Right lobe of liver (tissue), 6 donors: ENCODE measurements around the gene BANP. TPM values are rescaled to one million over a fixed set of nuclear protein-coding genes. Genes with fewer than 3 reads are reported as not detected.

ENCODE experiments used
- ATAC-seq, 4 donors: fragments of 200-7000 bp; cut with Tn5 transposase; one replicate each; pipeline ENCODE4 v1.9.1; 2020; ENCODE audit warnings: mild to moderate bottlenecking in 4 of 4, moderate library complexity in 4 of 4
- DNase-seq, 3 donors: peaks; one replicate each; pipeline ENCODE4 v3.0.0-alpha.2; 2020
- H3K27ac ChIP-seq, 3 donors: fragments of 200-600 bp; one replicate each; pipeline ENCODE4 v1.8.0; 2022
- H3K27me3 ChIP-seq, 2 donors: fragments of 200-600 bp; one replicate each; pipeline ENCODE4 v1.8.0; 2022
- H3K36me3 ChIP-seq, 4 donors: fragments of 200-600 bp; sonication (generic) in 1 of 4; one replicate each; pipeline versions ENCODE4 v1.5.1 to v1.8.0; 2017 to 2022; ENCODE audit warnings: control low read depth in 1 of 4
- H3K4me1 ChIP-seq, 4 donors: fragments of 200-600 bp; sonication (generic) in 1 of 4; one replicate each; pipeline versions ENCODE4 v1.5.1 to v1.8.0; 2017 to 2022; ENCODE audit warnings: control low read depth in 1 of 4
- H3K4me3 ChIP-seq, 3 donors: fragments of 200-600 bp; one replicate each; pipeline ENCODE4 v1.8.0; 2022
- H3K9me3 ChIP-seq, 4 donors: fragments of 200-600 bp; sonication (generic) in 1 of 4; one replicate each; pipeline versions ENCODE4 v1.5.1 to v1.8.0; 2017 to 2022; ENCODE audit warnings: control low read depth in 1 of 4
- CTCF ChIP-seq, 4 donors: fragments of 200-600 bp in 3 of 4; fragments of 450-650 bp in 1 of 4; IDR thresholded peaks; one replicate each; pipeline versions ENCODE4 v1.5.1 to v1.8.0; 2016 to 2022; ENCODE audit warnings: antibody characterized with exemption in 4 of 4, mild to moderate bottlenecking in 2 of 4
- POLR2A ChIP-seq: fragments of 450-650 bp; IDR thresholded peaks from one replicate; pipeline ENCODE4 v1.6.1; 2017; ENCODE audit warnings: antibody characterized with exemption, mild to moderate bottlenecking
- WGBS: methylation state at CpG from one replicate; pipeline ENCODE4 v1.1.6; 2018; ENCODE audit warnings: low coverage, low lambda C conversion rate; ENCODE audit not compliant: insufficient coverage; ENCODE audit errors: missing lambda C conversion rate; 5-methylcytosine and 5-hydroxymethylcytosine counted together
- intact Hi-C, 2 donors: fragments of 100-400 bp; cut with DNase I; formaldehyde crosslinking; loops; one replicate each; pipeline versions ENCODE4 v1.11.2 to v1.14.1; 2022
- total RNA-seq, 6 experiments: library from RNA; depleted of rRNA in 2 of 6; stranded (reverse); fragments of >200 nt in 2 of 6; fragmentation: NEBNext Ultra II Directional in 3 of 6; extraction: Animal tissue kit (Norgen Biotek cat#: 25700) in 3 of 6; gene quantifications; one replicate each; pipeline versions ENCODE4 v1.1.0 to v1.2.4, GENCODE V29; 2016 to 2023
- donor health status: DM: no; HTN: yes; CAD: no.
- donor health status: DM: no; HTN: no; CAD: no.
- donor health status: DM: no; HTN: no; CAD: no.
- donor health status: DM: no; HTN: yes; CAD: no.
- donor health status: DM: no; HTN: yes; CAD: no.

Gene BANP
- total RNA-seq, 6 experiments from 2014 or later = 11.2 to 20.7 (median 18.8) TPM

- intact Hi-C loops = no loop called here
- DNase-seq (no peak), ATAC-seq (no peak)
- Histone ChIP-seq H3K4me1 (peaks cover 0 to 19% (median 12%) of the 10 kb centered on the region in 4 donors), H3K9me3 (no peaks in the 10 kb centered on the region), H3K27me3 (no peaks in the 10 kb centered on the region), H3K36me3 (peaks cover 0 to 10% (median 3%) of the 10 kb centered on the region in 4 donors), H3K4me3 (no peak overlapping the region), H3K27ac (no peak overlapping the region)
- 75% methylated on average over 1 of the region's 10 CpGs for WGBS
- no peak for TF ChIP-seq POLR2A
- TF ChIP-seq CTCF (IDR thresholded peaks at IDR 0.05) = no peak
Observed at GRCh38 chr16:87919681-87919994, 31.6 kb upstream of the BANP start.

- intact Hi-C loops = no loop called here
- peaks cover 0 to 19% (median 8%) of the 10 kb centered on the region in 4 donors for H3K36me3 ChIP-seq
- no peaks in the 10 kb centered on the region for H3K9me3 ChIP-seq
- peak in 1 of 3 donors; percentile 73 for DNase-seq
- 50% methylated on average over 4 of the region's 13 CpGs for WGBS
- no peak for TF ChIP-seq POLR2A
- no peak for TF ChIP-seq CTCF (IDR thresholded peaks at IDR 0.05)
- ATAC-seq = peak in 3 of 4 donors; percentile 17 to 44 (median 43)
- H3K4me3 ChIP-seq = no peak overlapping the region
- H3K4me1 ChIP-seq = peaks cover 0 to 19% (median 12%) of the 10 kb centered on the region in 4 donors
- H3K27ac ChIP-seq = no peak overlapping the region
- no peaks in the 10 kb centered on the region for H3K27me3 ChIP-seq
Observed at GRCh38 chr16:87921236-87921773, 29.9 kb upstream of the BANP start.

- Histone ChIP-seq H3K27ac (peak overlapping the region in 1 of 3 donors; percentile 47), H3K27me3 (no peaks in the 10 kb centered on the region), H3K36me3 (peaks cover 0 to 19% (median 8%) of the 10 kb centered on the region in 4 donors), H3K4me3 (no peak overlapping the region), H3K9me3 (no peaks in the 10 kb centered on the region), H3K4me1 (peaks cover 0 to 19% (median 12%) of the 10 kb centered on the region in 4 donors)
- DNase-seq (peak; percentile 59 to 83 (median 78)), ATAC-seq (peak; percentile 71 to 87 (median 78))
- intact Hi-C loops = no loop called here
- no peak for TF ChIP-seq POLR2A
- no peak for TF ChIP-seq CTCF (IDR thresholded peaks at IDR 0.05)
- WGBS = 100% methylated on average over 3 of the region's 14 CpGs
Observed at GRCh38 chr16:87922250-87922871, 28.9 kb upstream of the BANP start.

DNA sequence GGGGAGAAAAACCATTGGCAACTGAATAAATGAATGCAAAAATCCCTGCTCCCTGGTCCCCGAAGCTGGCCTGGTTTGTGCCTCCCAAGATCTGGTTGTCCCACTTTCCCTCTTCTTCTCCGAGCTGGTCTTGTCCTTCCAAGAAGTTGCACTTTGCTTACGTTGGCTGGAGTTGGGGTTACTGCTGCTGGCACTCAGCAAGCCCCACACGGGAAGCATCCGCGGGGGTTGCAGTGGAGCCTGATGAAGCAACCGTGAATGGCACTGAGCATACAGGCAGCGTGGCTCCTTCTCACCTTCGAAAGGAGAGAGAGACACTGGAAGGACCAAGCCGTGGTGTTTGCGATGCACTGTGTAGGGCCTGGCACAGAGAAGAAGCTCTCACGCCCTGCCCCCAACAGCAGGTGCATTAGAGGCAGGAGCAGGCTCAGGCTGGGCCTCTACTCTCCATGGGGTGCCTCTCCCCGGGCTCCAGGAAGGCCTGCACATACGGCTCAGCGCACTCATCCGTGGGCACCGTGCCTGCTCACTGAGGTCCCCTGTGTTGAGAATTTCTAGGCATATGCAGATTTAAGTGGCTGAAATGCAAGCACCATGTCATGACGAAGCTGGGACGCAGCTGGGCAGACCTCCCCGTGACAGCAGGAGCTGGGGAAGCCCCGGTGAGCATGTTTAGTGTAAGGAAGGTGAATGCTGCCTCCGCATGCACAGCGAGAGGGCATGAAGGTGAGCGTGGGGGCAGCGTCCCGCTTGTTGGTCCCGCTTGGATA, 27.0 kb upstream of the BANP start:
- no peak for TF ChIP-seq CTCF (IDR thresholded peaks at IDR 0.05)
- TF ChIP-seq POLR2A = no peak
- DNase-seq (no peak), ATAC-seq (peak in 1 of 4 donors; percentile 12)
- Histone ChIP-seq H3K4me1 (peaks cover 0 to 19% (median 12%) of the 10 kb centered on the region in 4 donors), H3K4me3 (no peak overlapping the region), H3K27ac (no peak overlapping the region), H3K36me3 (peaks cover 0 to 19% (median 8%) of the 10 kb centered on the region in 4 donors), H3K9me3 (no peaks in the 10 kb centered on the region), H3K27me3 (no peaks in the 10 kb centered on the region)
- 51% methylated on average over 3 of the region's 27 CpGs for WGBS
- intact Hi-C loops = no loop called here
